C4-2B (cell line): ENCODE results near the gene OR1B1.

Source experiments
- H3K27ac ChIP-seq: fragments of 450-650 bp; 2 replicates; pipeline ENCODE4 v1.5.1; 2017
- CTCF ChIP-seq: fragments of 450-650 bp; conservative IDR thresholded peaks from 2 replicates; pipeline ENCODE4 v1.5.1; 2017; ENCODE audit warnings: mild to moderate bottlenecking
- ZFX ChIP-seq: fragments of 450-650 bp; IDR thresholded peaks from 2 replicates; pipeline ENCODE4 v1.6.1; 2017

Gene OR1B1

GRCh38 chr9:122657527-122657926, at the start of gene OR1B1:
OR1B1 (minus strand) TSS chr9:122657627.
- TF ChIP-seq ZFX (no peak), CTCF (no peak)
- no peak within 1 kb of the TSS for H3K27ac ChIP-seq

GRCh38 chr9:122695696-122696095, 38.3 kb upstream of the OR1B1 start:
- no peak for TF ChIP-seq CTCF
- TF ChIP-seq ZFX = no peak
- H3K27ac ChIP-seq = no peak overlapping the region

GRCh38 chr9:122684851-122685250, 27.4 kb upstream of the OR1B1 start:
- no peak overlapping the region for H3K27ac ChIP-seq
- no peak for TF ChIP-seq ZFX
- TF ChIP-seq CTCF = no peak

- no peak overlapping the region for H3K27ac ChIP-seq
- no peak for TF ChIP-seq ZFX
- no peak for TF ChIP-seq CTCF
These were observed 15.1 kb upstream of the OR1B1 start for GRCh38 chr9:122672481-122672880.

- TF ChIP-seq ZFX (no peak), CTCF (no peak)
- no peak within 1 kb of the TSS for H3K27ac ChIP-seq
These were observed 4.0 kb upstream of the OR1B1 start, which contains the start of gene OR1L1 for GRCh38 chr9:122661416-122661815. OR1L1 (plus strand) TSS chr9:122661716; CDS start chr9:122661716, 0 bp downstream.

GRCh38 chr9:122656378-122656777, 1.0 kb downstream of the OR1B1 start:
- TF ChIP-seq ZFX (no peak), CTCF (no peak)
- no peak overlapping the region for H3K27ac ChIP-seq

GRCh38 chr9:122642226-122642625, 15.2 kb downstream of the OR1B1 start:
- TF ChIP-seq CTCF (no peak), ZFX (no peak)
- no peak overlapping the region for H3K27ac ChIP-seq
